ENCODE measurements around the gene PARP8.

PARP8 gene

GRCh38 chr5:50887889-50888633 is 221.6 kb downstream of the PARP8 start:
- H3K27ac ChIP-seq: no peak overlapping the region
- TF ChIP-seq CTCF (conservative IDR thresholded peaks at IDR 0.05): no peak

GRCh38 chr5:50888751-50889150 is 222.3 kb downstream of the PARP8 start:
- TF ChIP-seq CTCF (conservative IDR thresholded peaks at IDR 0.05): no peak

GRCh38 chr5:50889790-50890189 is 223.4 kb downstream of the PARP8 start:
- H3K27ac ChIP-seq: no peak overlapping the region
- peak; percentile 42 for TF ChIP-seq CTCF (conservative IDR thresholded peaks at IDR 0.05)

More at GRCh38 chr5:50888751-50889150, 222.3 kb downstream of the PARP8 start:
- H3K27ac ChIP-seq: no peak overlapping the region
